PC-3 (cell line): Measurements from ENCODE around the gene ISY1.

Experiments
- EZH2 ChIP-seq: fragments of 300-600 bp; sonication (generic); IDR thresholded peaks from one replicate; pipeline ENCODE4 v1.6.1; 2017; ENCODE audit warnings: antibody characterized with exemption, mild to moderate bottlenecking, low read length; ENCODE audit not compliant: unreplicated experiment
- TF ChIP-seq, protein P1 (sequence below): fragments of 300-600 bp; sonication (generic); conservative IDR thresholded peaks from 2 replicates; pipeline ENCODE4 v1.5.1; 2017; ENCODE audit warnings: antibody characterized with exemption, low read depth, mild to moderate bottlenecking, low read length

GRCh38 chr3:129126726-129127280, 34.1 kb downstream of the ISY1 start:
- TF ChIP-seq, protein P1, sequence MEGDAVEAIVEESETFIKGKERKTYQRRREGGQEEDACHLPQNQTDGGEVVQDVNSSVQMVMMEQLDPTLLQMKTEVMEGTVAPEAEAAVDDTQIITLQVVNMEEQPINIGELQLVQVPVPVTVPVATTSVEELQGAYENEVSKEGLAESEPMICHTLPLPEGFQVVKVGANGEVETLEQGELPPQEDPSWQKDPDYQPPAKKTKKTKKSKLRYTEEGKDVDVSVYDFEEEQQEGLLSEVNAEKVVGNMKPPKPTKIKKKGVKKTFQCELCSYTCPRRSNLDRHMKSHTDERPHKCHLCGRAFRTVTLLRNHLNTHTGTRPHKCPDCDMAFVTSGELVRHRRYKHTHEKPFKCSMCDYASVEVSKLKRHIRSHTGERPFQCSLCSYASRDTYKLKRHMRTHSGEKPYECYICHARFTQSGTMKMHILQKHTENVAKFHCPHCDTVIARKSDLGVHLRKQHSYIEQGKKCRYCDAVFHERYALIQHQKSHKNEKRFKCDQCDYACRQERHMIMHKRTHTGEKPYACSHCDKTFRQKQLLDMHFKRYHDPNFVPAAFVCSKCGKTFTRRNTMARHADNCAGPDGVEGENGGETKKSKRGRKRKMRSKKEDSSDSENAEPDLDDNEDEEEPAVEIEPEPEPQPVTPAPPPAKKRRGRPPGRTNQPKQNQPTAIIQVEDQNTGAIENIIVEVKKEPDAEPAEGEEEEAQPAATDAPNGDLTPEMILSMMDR, result no peak
- no peak for TF ChIP-seq EZH2
